NCI-H1694 (cell line): ENCODE measurements around the gene NFKBIB.

ENCODE experiments used
- DNase-seq: peaks from one replicate; lab custom pipeline; 2025; lab: John Stamatoyannopoulos, UW

NFKBIB gene

DNA sequence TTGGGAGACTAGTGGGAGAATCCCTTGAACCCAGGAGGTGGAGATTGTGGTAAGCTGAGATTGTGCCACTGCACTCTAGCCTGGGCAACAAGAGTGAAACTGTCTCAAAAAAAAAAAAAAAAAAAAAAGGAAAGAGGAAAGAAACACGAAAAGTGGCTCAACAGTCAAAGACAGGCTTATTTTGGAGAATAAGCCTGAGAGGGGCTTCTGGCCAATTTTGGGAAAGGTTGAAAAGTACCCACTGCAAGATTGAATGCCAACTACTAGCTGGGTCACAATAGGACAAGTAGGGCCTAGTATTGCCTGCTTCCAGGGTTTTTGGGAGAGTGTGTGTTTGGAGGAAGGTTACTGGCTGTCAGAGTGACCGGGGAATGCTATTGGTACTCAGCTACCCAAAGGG, 58.5 kb downstream of the NFKBIB start:
- DNase-seq = no peak
